Astrocyte of the spinal cord (primary cell): ENCODE measurements around the gene KRT9.

Experiments used
- DNase-seq: peaks from one replicate; pipeline ENCODE4 v3.0.0; 2011; ENCODE audit warnings: low read depth, low spot score
- H3K4me3 ChIP-seq: 2 replicates; pipeline ENCODE4 v1.5.1; 2011; ENCODE audit warnings: low read depth, mild to moderate bottlenecking, low read length, moderate library complexity
- in situ Hi-C: cut with HindIII; loops from 2 replicates; pipeline ENCODE4 v1.10.0; 2017; ENCODE audit warnings: low sequenced_read_pairs
- TF ChIP-seq, protein P1 (sequence below): IDR thresholded peaks from 2 replicates; pipeline ENCODE4 v1.5.1; 2012; ENCODE audit warnings: low read depth, mild to moderate bottlenecking, low read length, inconsistent platforms

KRT9 gene

DNA sequence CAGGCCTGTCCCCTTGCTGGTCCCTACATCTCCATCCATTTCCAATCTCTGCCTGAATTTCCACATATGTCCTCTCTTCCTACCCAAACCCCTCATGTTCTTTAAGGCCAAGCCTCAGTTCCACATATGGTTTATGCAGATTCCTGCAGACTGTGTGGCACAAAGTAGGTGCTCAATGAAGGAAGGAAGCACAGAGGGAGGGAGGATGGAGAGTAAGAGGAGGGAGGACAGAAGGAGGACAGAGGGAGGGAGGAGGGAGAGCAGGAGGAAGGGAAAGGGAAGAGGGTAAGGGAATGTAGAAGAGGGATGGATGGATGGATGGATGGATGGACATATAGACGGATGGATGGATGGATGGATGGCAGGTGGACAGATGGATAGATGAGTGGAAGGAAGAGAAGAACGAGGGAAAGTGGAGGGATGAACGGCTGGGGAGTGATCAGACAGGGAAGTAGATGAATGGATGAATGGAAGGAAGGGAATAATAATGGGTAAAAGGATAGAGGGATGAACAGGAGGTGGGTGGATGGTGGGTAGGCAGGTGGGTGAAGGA, 22.6 kb upstream of the KRT9 start:
- DNase-seq, result no peak
- no peak overlapping the region for H3K4me3 ChIP-seq
- in situ Hi-C loops, result no loop called here
- TF ChIP-seq, protein P1, sequence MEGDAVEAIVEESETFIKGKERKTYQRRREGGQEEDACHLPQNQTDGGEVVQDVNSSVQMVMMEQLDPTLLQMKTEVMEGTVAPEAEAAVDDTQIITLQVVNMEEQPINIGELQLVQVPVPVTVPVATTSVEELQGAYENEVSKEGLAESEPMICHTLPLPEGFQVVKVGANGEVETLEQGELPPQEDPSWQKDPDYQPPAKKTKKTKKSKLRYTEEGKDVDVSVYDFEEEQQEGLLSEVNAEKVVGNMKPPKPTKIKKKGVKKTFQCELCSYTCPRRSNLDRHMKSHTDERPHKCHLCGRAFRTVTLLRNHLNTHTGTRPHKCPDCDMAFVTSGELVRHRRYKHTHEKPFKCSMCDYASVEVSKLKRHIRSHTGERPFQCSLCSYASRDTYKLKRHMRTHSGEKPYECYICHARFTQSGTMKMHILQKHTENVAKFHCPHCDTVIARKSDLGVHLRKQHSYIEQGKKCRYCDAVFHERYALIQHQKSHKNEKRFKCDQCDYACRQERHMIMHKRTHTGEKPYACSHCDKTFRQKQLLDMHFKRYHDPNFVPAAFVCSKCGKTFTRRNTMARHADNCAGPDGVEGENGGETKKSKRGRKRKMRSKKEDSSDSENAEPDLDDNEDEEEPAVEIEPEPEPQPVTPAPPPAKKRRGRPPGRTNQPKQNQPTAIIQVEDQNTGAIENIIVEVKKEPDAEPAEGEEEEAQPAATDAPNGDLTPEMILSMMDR, result no peak

DNA sequence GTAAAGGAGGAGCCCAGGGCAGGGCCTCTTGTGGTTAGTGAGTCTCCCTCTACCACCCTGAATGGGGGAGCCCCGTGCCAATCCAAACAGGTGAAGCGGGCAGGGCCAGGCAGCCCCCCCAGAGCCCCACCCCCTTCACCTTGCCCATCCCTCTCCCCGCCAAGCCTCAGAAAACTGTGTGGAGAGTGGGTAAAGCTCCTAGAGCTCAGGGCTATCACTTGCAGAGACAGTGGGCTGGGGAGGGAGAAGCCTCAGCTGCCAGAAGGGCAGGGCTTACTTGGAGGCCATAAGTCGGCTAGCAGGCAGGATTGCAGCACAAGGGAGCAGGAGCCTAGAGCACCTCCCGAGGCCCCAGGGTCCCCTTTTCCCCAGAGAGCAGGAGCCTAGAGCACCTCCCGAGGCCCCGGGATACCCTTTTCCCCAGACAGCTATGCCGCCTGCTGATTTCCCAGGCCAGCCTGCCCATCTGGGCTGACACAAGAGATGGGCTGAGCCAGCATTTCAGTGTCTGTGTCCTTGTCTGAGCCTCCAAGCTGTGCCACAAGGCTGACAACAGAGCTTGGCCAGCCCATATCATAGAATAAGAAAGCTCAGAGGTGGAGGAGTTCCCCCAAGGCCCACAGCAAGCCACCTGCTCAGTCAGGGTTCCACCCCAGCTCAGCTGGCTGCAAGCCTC, 21.6 kb upstream of the KRT9 start:
- TF ChIP-seq, protein P1, result no peak
- DNase-seq, result no peak
- H3K4me3 ChIP-seq, result no peak overlapping the region
- in situ Hi-C loops, result no loop called here

DNA sequence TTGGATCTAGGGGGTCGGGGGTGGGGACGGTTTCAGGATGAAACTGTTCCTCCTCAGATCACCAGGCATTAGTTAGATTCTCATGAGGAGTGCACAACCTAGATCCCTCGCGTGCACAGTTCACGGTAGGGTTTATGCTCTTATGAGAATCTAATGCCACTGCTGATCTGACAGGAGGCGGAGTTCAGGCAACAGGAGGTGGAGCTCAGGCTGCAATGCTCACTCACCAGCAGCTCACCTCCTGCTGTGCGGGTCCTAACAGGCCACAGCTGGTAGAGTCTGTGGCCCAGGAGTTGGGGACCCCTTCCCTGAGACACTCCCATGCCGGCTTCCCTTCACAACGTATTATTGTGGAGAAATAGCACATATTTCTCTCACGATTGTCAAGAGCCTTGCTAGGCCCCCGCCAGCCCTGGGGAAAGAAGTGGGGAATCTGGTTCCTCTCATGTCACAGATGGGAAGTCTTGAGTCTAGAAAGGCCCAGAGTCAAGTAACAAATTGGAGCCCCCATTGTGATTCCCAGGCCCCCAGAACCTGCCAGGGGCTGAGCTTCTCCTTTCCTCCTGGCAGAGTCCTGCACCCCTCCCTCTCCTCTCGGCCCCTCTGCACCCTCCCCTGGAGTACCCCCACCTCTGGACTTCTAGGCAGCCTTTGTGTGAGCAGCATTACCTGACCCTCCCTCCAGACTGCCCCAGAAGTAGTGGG, 20.9 kb upstream of the KRT9 start:
- no peak for DNase-seq
- no peak overlapping the region for H3K4me3 ChIP-seq
- in situ Hi-C loops, result no loop called here
- TF ChIP-seq, protein P1, result no peak

DNA sequence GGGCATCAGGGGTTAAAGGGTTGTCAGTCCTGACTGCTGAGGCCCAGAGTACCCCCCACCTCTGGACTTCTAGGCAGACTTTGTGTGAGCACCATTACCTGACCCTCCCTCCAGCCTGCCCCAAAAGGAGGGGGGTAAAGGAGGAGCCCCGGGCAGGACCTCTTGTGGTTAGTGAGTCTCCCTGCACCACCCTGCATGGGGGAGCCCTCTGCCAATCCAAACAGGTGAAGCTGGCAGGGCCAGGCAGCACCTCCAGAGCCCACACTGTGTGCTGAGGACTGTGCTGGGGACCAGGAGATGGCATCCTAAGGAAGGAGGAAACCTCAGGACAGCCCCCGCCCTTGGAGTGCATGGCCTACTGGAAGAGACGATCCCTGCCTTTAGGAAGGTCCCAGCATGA, 17.4 kb upstream of the KRT9 start:
- DNase-seq, result no peak
- TF ChIP-seq, protein P1, result no peak
- no peak overlapping the region for H3K4me3 ChIP-seq
- in situ Hi-C loops, result no loop called here

DNA sequence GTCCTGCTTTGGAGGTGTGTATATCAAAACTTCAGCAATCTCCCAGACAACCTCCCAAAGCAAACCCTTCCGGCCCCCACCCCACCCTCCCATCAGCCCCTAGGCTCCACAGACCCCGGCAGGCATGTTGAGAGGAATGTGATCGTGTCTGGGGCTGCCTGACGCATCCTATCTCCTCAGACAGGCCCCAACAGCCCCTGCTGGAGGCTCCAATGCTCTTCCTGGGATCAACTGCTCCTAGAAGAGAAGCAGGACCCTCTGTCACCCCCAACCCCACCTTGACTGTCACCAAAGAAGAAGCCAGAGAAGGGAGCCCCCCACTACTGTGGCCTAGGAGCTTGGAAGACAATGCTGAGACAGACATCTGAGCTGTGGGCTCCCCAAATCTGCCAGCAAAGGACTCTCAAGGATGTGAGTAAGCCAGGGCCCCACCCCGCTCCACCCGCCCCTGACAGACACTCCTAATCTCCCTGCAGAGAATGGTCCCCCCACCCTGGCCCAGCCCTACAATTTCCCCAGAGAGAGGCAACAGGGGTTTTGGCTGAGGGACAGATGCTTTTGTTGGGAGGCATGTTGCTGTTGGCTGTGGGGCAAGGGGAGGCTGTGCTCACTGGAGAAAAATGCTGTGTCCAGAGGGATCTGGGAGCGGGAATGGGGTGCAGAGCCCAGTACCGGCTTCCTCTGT, 16.4 kb upstream of the KRT9 start:
- TF ChIP-seq, protein P1, result no peak
- in situ Hi-C loops, result no loop called here

DNA sequence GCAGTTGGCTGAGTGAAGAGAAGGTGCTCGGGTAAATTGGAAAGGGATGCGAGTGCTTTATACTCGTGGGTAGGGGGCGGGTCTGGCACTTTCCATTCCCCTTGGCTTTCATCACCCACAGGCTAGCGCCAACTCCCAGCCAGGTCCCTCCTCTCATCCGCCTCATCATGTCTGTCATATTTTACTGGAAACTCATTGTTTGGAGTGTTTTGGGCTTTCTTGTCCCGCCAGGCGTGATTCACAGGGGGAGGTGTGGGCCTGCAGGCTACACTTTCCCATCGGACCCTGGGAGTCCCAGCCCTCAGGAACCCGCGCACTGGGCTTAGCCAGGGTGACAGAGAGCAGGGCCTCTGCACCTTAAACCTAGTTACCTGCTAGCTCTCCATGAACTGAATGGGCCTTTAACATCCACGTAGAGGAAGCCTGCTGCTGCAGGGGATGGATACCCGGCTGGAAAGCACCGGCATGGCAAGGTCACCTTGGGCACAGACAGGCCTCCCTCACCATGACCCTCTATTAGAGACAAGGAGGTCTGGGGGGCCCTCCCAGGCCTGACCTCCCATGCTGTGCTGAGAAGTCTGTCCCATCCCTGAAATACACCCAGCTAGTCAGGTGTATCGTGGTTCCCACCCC, 15.1 kb upstream of the KRT9 start, which contains the start of gene KRT14:
TSS of gene KRT14 (minus strand) at position 33 of the 633 bp plus-strand sequence. CDS start 61 bp downstream, outside the sequence.
- TF ChIP-seq, protein P1, result no peak
- no peak for DNase-seq
- in situ Hi-C loops, result no loop called here
- no peak within 1 kb of the TSS for H3K4me3 ChIP-seq

More for the DNA sequence above, 16.4 kb upstream of the KRT9 start:
- no peak for DNase-seq
- no peak overlapping the region for H3K4me3 ChIP-seq
